COLO668 (cell line): ENCODE data around the gene UBE2R2.

Experiments
- DNase-seq: peaks from one replicate; lab custom pipeline; 2025; ENCODE audit not compliant: unreplicated experiment; lab: John Stamatoyannopoulos, UW

UBE2R2 gene

GRCh38 chr9:33880211-33881089, 63.5 kb downstream of the UBE2R2 start:
- no peak for DNase-seq

- DNase-seq, result no peak
These were observed 64.7 kb downstream of the UBE2R2 start for GRCh38 chr9:33881635-33882034.

GRCh38 chr9:33884856-33885701, 68.1 kb downstream of the UBE2R2 start:
- DNase-seq, result peak; percentile 12

DNA sequence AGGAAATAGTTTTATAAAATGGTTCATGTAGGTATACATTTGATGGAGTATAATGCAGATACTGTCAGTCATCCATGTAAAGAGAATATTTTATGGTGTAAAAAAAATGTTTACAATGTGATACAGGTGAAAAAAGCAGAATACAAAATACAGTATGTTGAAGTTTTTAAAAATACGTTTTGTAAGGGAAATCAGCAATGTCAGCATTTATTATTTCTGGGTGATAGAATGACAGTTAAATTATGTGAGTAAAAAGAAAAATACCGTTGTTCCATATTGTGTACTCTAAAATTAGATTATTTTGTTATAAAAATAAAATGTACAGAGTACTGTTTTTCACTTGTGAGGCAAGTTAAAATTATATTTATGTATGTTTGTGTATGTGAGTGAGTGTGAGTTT, 69.0 kb downstream of the UBE2R2 start:
- no peak for DNase-seq

DNA sequence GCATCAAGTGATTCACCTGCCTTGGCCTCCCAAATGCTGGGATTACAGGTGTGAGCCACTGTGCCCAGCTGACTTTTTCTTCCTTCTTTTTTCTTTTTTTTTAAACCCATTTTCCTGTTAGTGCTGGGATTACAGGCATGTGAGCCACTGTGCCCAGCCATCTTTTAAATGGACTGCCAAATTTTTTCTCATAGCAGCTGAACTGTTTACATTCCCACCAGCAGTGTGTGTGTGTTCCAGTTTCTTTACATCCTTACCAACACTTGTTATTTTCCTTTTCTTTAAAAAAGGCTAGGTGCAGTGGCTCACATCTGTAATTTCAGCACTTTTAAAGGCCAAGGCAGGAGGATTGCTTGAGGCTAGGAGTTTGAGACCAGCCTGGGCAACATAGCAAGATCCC, 76.9 kb downstream of the UBE2R2 start:
- DNase-seq, result no peak

GRCh38 chr9:33894316-33894715, 77.4 kb downstream of the UBE2R2 start:
- DNase-seq, result no peak

- DNase-seq, result no peak
These were observed 86.3 kb downstream of the UBE2R2 start for GRCh38 chr9:33903157-33903780.

DNA sequence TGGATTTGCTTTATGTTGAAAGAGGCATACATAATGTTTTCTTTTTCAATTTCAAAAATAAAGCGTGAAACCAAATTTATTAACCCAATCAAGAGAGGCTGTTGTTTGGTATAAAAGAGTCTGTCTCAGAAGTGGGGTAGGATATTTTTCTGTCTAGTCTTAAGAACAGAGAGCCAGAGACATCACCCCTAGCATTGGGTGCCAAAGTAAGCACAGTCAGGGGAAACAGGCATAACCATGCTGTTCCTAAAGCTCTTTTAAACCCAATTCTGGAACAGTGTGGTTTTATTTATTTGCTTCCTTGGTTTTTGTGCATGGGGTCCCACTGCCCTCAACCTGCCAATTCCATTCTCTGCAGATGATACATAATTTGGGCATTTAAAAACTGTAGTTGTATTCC, 88.2 kb downstream of the UBE2R2 start:
- DNase-seq, result no peak

- DNase-seq, result no peak
These were observed 89.8 kb downstream of the UBE2R2 start for GRCh38 chr9:33906769-33907168.

DNA sequence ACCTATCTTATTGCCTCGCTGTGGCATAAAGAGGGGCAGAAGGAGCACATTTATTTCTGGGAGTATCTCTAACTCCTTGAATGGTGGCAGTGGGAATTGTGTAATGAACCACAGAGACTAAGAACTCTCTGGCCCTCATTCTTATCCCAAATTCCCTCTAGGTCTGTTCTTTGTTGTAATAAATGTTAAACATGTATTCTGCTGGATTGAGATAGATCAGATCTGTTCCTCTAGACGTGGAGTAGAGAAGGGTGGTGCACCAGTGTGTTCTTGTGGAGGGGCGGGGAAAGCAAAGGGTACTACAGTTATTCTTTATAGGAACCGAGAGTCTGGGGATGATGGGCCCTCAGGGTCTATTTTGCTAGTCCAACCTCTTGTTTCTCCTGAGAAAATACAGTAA, 90.4 kb downstream of the UBE2R2 start:
- DNase-seq, result no peak

DNA sequence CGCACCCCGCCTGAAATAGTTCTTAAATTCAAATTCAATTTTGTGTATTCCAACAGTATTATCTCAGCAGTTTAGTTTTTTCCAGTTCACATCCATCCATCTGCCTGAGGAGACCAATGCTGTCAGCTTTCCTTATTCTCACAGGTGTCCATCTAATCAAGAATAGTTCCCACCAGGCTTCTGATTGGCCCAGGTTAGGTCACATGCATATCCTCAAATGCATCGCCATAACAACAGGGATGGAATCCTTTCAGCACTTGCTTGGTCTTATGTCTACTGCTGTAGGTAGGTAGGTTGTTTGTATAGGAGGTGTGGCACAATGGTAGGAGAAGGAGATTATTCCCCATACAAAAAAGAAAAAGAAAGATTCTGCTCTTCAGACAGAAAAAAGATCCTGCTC, 91.2 kb downstream of the UBE2R2 start:
- no peak for DNase-seq

DNA sequence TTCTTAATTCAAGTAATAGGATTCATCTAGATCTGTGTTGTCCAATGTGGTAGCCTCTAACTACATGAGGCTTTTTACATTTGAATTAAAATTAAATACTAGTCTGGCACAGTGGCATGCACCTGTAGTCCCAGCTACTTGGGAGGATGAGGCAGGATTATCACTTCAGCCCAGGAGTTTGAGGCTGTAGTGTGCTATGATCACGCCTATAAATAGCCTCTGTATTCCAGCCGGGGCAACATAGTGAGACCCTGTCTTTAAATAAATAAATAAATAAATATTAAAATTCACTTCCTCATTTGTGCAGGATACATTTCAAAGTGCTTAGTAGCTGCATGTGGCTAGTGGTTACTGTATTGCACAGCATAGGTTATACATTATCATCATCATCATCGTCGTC, 91.8 kb downstream of the UBE2R2 start:
- no peak for DNase-seq

- DNase-seq, result no peak
These were observed 96.6 kb downstream of the UBE2R2 start for GRCh38 chr9:33913541-33913940.

DNA sequence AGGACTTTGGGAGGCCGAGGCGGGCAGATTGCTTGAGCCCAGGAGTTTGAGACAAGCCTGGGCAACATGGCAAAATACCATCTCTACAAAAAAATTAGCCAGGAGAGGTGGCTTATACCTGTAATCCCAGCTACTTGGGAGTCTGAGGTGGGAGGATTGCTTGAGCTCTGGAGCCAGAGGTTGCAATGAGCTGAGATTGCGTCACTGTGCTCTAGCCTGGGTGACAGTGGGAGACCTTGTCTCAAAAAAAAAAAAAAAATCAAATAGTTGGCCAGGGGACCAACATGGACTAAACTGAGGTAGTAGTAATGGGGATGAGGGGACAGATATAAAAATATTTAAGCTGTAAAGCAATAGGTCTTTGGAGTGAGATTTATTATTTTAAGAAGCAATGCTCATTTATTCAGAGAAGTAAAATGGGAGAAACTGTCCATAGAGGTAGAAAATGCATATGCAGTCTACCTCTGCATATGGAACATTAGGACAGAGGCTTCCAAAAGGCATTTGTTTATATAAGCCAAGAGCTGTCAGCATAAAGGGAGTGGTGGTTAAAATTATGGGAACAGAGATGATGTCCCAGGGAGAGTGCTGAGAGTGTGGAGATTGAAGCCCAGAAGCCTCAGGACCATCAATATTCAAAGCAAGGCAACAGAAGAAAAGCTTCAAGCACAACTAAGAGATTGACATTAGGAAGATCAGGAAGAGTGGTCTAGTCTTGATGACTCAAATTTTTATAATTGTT, 98.1 kb downstream of the UBE2R2 start:
- no peak for DNase-seq

GRCh38 chr9:33917036-33917435, 100.1 kb downstream of the UBE2R2 start:
- no peak for DNase-seq

DNA sequence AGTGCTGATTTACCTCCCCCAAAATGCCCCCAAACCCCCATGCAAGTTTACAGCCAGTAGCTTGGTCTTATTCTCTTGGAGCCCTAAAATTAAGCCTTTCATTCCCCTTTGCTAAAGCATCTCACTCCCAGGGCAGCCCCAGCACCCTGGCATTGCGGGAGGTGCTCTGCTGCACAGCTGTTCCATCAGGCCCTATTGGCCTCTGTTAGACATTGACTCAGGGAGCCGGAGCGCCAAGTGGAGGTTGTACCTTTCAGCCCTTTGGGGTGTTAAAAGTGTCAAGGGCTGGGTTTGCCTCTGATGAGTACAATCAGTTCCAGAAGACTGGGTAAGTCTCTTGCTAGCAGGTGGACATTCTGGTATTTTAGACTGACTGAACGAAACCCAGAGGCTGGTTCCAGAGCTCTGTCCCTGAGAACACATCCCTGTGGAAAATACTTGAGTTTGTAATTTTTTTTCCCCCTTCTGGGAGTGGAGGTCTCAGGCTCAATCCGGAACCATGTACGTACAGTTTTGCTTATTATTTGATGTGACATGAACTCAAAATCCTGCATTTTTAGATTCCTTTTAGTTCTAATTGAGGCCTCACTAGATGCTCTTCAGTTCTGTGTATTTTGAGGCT, 102.4 kb downstream of the UBE2R2 start:
- DNase-seq, result no peak

DNA sequence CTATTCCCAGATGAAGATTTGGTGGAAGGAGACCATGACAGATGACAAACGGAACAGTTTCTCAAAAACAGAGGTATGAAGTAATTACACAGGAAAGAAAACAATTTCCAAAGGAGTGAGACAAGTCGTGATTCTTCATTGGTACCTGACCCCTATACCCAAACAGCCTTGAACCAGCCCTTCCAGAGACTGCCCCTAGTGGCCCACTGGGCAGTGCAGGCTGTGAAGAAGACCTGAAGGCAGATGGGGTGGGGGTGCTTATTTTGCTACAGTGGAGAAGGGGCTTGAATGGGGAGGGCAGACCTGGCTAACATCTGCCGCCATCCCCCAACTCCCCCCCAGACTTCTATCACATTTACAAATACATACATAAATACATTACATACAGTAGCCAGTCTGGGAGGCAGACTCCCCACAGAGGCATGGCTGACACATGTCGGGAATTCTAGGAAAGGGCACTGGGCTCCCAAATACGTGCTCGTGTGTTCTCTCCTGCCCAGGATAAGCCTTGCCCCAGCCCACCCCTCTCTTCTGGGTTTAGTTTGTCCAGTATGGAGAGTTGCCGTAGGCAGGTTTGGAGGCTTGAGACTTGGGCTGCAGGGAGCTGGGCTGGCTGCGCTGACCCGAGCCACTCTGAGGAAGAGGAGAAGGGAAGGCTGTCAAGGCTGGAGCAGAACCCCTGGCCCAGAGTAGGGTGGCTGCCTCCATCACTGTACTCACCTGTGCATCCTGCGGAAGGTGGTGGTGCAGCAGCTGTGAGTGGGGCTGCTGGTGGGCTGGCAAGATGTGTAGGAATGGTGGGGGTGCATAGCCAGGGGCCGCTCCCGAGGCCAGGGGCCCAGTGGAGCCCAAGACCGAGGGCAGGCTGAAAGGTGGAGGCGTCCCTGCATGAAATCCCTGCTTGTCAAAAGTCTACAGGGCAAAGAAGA, 105.3 kb downstream of the UBE2R2 start:
- peak; percentile 21 for DNase-seq

- DNase-seq, result no peak
These were observed 106.1 kb downstream of the UBE2R2 start for GRCh38 chr9:33923079-33923478.

GRCh38 chr9:33923998-33924701, 107.2 kb downstream of the UBE2R2 start:
- no peak for DNase-seq
